Trophoblast cell (in vitro differentiated cells and primary cell): ENCODE results near the gene ARNT2.

Experiments
- DNase-seq, 2 donors: peaks; one replicate each; pipeline ENCODE4 v3.0.0-alpha.2; 2016
- H2AFZ ChIP-seq: 2 replicates; pipeline ENCODE4 v1.6.1; 2013; ENCODE audit warnings: low read length, moderate library complexity, mild to moderate bottlenecking; ENCODE audit not compliant: insufficient read depth, poor library complexity
- H2AK5ac ChIP-seq: 2 replicates; pipeline ENCODE4 v1.6.1; 2013; ENCODE audit warnings: mild to moderate bottlenecking, low read length
- H2BK120ac ChIP-seq: 2 replicates; pipeline ENCODE4 v1.6.1; 2013; ENCODE audit warnings: low read length, mild to moderate bottlenecking, moderate library complexity; ENCODE audit not compliant: insufficient read depth, poor library complexity
- H2BK12ac ChIP-seq: 2 replicates; pipeline ENCODE4 v1.6.1; 2013; ENCODE audit warnings: mild to moderate bottlenecking, low read length, moderate library complexity
- H2BK5ac ChIP-seq: 2 replicates; pipeline ENCODE4 v1.6.1; 2013; ENCODE audit warnings: low read length, low read depth, moderate library complexity, mild to moderate bottlenecking; ENCODE audit not compliant: poor library complexity
- H3K14ac ChIP-seq: 2 replicates; pipeline ENCODE4 v1.6.1; 2013; ENCODE audit warnings: mild to moderate bottlenecking, low read length
- H3K18ac ChIP-seq: 2 replicates; pipeline ENCODE4 v1.6.1; 2013; ENCODE audit warnings: mild to moderate bottlenecking, low read length
- H3K23ac ChIP-seq: 2 replicates; pipeline ENCODE4 v1.6.1; 2013; ENCODE audit warnings: low read length
- H3K27ac ChIP-seq: 2 replicates; pipeline ENCODE4 v1.5.1; 2013; ENCODE audit warnings: low read depth, mild to moderate bottlenecking, inconsistent platforms, low read length, moderate library complexity
- H3K27me3 ChIP-seq: 2 replicates; pipeline ENCODE4 v1.6.1; 2013; ENCODE audit warnings: inconsistent platforms, mild to moderate bottlenecking, low read length, moderate library complexity; ENCODE audit not compliant: insufficient read depth
- H3K36me3 ChIP-seq, 2 experiments: 1 replicate in 1 of 2; 2 replicates in 1 of 2; pipeline ENCODE4 v1.6.1; 2013; ENCODE audit warnings: low read length in 2 of 2, mild to moderate bottlenecking in 2 of 2, moderate library complexity in 1 of 2; ENCODE audit not compliant: insufficient read depth in 2 of 2, control insufficient read depth in 1 of 2
- H3K4ac ChIP-seq: 2 replicates; pipeline ENCODE4 v1.6.1; 2013; ENCODE audit warnings: low read depth, mild to moderate bottlenecking, low read length, moderate library complexity
- H3K4me1 ChIP-seq, 2 experiments: 1 replicate in 1 of 2; 2 replicates in 1 of 2; pipeline ENCODE4 v1.6.1; 2013; ENCODE audit warnings: low read length in 2 of 2, mild to moderate bottlenecking in 2 of 2, moderate library complexity in 1 of 2; ENCODE audit not compliant: insufficient read depth in 2 of 2, control insufficient read depth in 1 of 2
- H3K4me2 ChIP-seq: 2 replicates; pipeline ENCODE4 v1.6.1; 2013; ENCODE audit warnings: inconsistent platforms, mild to moderate bottlenecking, low read length, moderate library complexity
- H3K4me3 ChIP-seq: 2 replicates; pipeline ENCODE4 v1.5.1; 2013; ENCODE audit warnings: mild to moderate bottlenecking, low read depth, low read length, inconsistent platforms
- H3K79me1 ChIP-seq: one replicate; pipeline ENCODE4 v1.6.1; 2013; ENCODE audit warnings: low read length
- H3K79me2 ChIP-seq: 2 replicates; pipeline ENCODE4 v1.6.1; 2013; ENCODE audit warnings: low read length, mild to moderate bottlenecking; ENCODE audit not compliant: control insufficient read depth, insufficient read depth, poor library complexity
- H3K9ac ChIP-seq: 2 replicates; pipeline ENCODE4 v1.6.1; 2013; ENCODE audit warnings: mild to moderate bottlenecking, low read length
- H3K9me3 ChIP-seq: 2 replicates; pipeline ENCODE4 v1.6.1; 2013; ENCODE audit warnings: low read depth, mild to moderate bottlenecking, control low read depth, inconsistent platforms, low read length; ENCODE audit not compliant: insufficient read depth
- H4K12ac ChIP-seq: 2 replicates; pipeline ENCODE4 v1.6.1; 2013; ENCODE audit warnings: low read depth, mild to moderate bottlenecking, low read length, moderate library complexity
- H4K8ac ChIP-seq: 2 replicates; pipeline ENCODE4 v1.6.1; 2013; ENCODE audit warnings: low read depth, mild to moderate bottlenecking, low read length, moderate library complexity
- H4K91ac ChIP-seq: one replicate; pipeline ENCODE4 v1.6.1; 2013; ENCODE audit warnings: low read depth, mild to moderate bottlenecking, low read length, moderate library complexity
- WGBS: extraction: QIAGEN DNeasy Blood & Tissue Kit; methylation state at CpG from one replicate; pipeline ENCODE4 v1.1.7; 2013; ENCODE audit warnings: missing lambda C conversion rate; ENCODE audit not compliant: insufficient read length, insufficient coverage; ENCODE audit errors: extremely low coverage; 5-methylcytosine and 5-hydroxymethylcytosine counted together

Gene ARNT2

DNA sequence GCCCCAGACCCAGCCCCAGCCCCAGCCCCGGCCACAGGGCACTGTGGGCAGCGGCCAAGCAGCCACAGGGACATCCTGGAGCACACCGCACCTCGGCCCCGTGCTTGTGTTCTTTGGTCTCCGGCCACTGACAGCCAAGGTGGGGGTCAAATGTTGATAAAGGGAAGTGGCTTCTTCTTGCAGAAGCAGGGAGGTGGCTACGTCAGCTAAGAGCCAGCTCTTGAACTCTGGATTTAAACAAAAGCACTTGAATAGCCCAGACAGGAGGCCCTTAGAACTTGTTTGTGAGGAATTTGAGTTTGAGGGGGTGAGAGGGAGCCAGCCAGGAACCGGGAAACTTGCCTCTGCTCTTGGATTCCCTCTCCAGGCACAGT is 155.1 kb downstream of the ARNT2 start:
- no peaks in the 10 kb centered on the region for H3K79me1 ChIP-seq
- H4K91ac ChIP-seq = no peak overlapping the region
- H2BK120ac ChIP-seq = no peak overlapping the region
- no peaks in the 10 kb centered on the region for H3K79me2 ChIP-seq
- no peak for DNase-seq
- H3K4me2 ChIP-seq = no peak overlapping the region
- H3K27me3 ChIP-seq = no peaks in the 10 kb centered on the region
- no peak overlapping the region for H4K12ac ChIP-seq
- H2BK5ac ChIP-seq = no peak overlapping the region
- H2AK5ac ChIP-seq = no peak overlapping the region
- H3K36me3 ChIP-seq = no peaks in the 10 kb centered on the region
- H3K9ac ChIP-seq = no peak overlapping the region
- no peak overlapping the region for H3K23ac ChIP-seq
- peaks cover 0 to 7% of the 10 kb centered on the region in 2 experiments for H3K4me1 ChIP-seq
- no peak overlapping the region for H2AFZ ChIP-seq
- H3K14ac ChIP-seq = no peak overlapping the region
- H3K4me3 ChIP-seq = no peak overlapping the region
- no peak overlapping the region for H2BK12ac ChIP-seq
- H4K8ac ChIP-seq = no peak overlapping the region
- H3K18ac ChIP-seq = no peak overlapping the region
- no peak overlapping the region for H3K4ac ChIP-seq
- H3K27ac ChIP-seq = no peak overlapping the region
- H3K9me3 ChIP-seq = no peaks in the 10 kb centered on the region
- no CpG with 5 or more reads among the region's 8 CpGs for WGBS

- Histone ChIP-seq H3K4ac (no peak overlapping the region), H3K27ac (no peak overlapping the region), H4K12ac (no peak overlapping the region), H3K9ac (no peak overlapping the region), H3K79me1 (no peaks in the 10 kb centered on the region), H2BK120ac (no peak overlapping the region), H3K4me3 (no peak overlapping the region), H2BK5ac (no peak overlapping the region), H2BK12ac (no peak overlapping the region), H3K14ac (no peak overlapping the region), H3K18ac (no peak overlapping the region), H4K91ac (no peak overlapping the region), H3K27me3 (no peaks in the 10 kb centered on the region), H3K4me1 (peaks cover 0 to 7% of the 10 kb centered on the region in 2 experiments), H4K8ac (no peak overlapping the region), H3K79me2 (no peaks in the 10 kb centered on the region), H3K4me2 (no peak overlapping the region), H2AK5ac (no peak overlapping the region), H2AFZ (no peak overlapping the region), H3K23ac (no peak overlapping the region), H3K36me3 (no peaks in the 10 kb centered on the region), H3K9me3 (no peaks in the 10 kb centered on the region)
- WGBS = no CpG with 5 or more reads among the region's 6 CpGs
- DNase-seq = no peak
These were observed 155.6 kb downstream of the ARNT2 start for GRCh38 chr15:80559761-80560160.

GRCh38 chr15:80560601-80561400 is 156.6 kb downstream of the ARNT2 start:
- H4K12ac ChIP-seq = no peak overlapping the region
- H3K23ac ChIP-seq = no peak overlapping the region
- H3K4me3 ChIP-seq = no peak overlapping the region
- no peak overlapping the region for H2BK5ac ChIP-seq
- no peaks in the 10 kb centered on the region for H3K27me3 ChIP-seq
- no peak for DNase-seq
- H3K4me2 ChIP-seq = no peak overlapping the region
- no peak overlapping the region for H4K8ac ChIP-seq
- H3K79me1 ChIP-seq = no peaks in the 10 kb centered on the region
- no peak overlapping the region for H2AK5ac ChIP-seq
- no peak overlapping the region for H3K27ac ChIP-seq
- no peak overlapping the region for H3K14ac ChIP-seq
- no peak overlapping the region for H2AFZ ChIP-seq
- H2BK12ac ChIP-seq = no peak overlapping the region
- no peak overlapping the region for H3K9ac ChIP-seq
- WGBS = no CpG with 5 or more reads among the region's 10 CpGs
- no peaks in the 10 kb centered on the region for H3K79me2 ChIP-seq
- H3K4me1 ChIP-seq = peaks cover 0 to 7% of the 10 kb centered on the region in 2 experiments
- no peak overlapping the region for H3K4ac ChIP-seq
- H3K9me3 ChIP-seq = no peaks in the 10 kb centered on the region
- no peak overlapping the region for H4K91ac ChIP-seq
- H3K36me3 ChIP-seq = no peaks in the 10 kb centered on the region
- H3K18ac ChIP-seq = no peak overlapping the region
- H2BK120ac ChIP-seq = no peak overlapping the region

DNA sequence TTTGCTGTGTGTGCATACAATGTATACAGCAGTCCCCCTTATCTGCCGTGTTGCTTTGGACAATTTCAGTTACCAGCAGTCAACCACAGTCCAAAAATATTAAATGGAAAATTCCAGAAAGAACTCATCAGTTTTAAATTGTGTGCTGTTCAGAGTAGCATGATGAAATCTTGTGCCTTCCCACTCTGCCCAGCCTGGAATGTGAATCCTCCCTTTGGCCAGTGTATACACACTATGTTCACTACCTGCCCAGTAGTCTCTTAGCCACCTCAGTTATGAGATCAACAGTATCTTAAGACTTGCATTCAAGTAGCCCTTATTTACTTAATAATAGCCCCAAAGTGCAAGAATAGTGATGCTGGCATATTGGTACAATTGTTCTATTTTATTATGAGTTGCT is 157.3 kb downstream of the ARNT2 start:
- DNase-seq = no peak
- Histone ChIP-seq H3K18ac (no peak overlapping the region), H2AFZ (no peak overlapping the region), H3K79me1 (no peaks in the 10 kb centered on the region), H2BK12ac (no peak overlapping the region), H3K36me3 (no peaks in the 10 kb centered on the region), H4K91ac (no peak overlapping the region), H3K23ac (no peak overlapping the region), H3K4me2 (no peak overlapping the region), H3K27me3 (no peaks in the 10 kb centered on the region), H3K9me3 (no peaks in the 10 kb centered on the region), H4K8ac (no peak overlapping the region), H3K27ac (no peak overlapping the region), H3K14ac (no peak overlapping the region), H2BK5ac (no peak overlapping the region), H2AK5ac (no peak overlapping the region), H2BK120ac (no peak overlapping the region), H4K12ac (no peak overlapping the region), H3K4me3 (no peak overlapping the region), H3K79me2 (no peaks in the 10 kb centered on the region), H3K4me1 (peaks cover 0 to 7% of the 10 kb centered on the region in 2 experiments), H3K4ac (no peak overlapping the region), H3K9ac (no peak overlapping the region)
- WGBS = no CpG with 5 or more reads among the region's 1 CpG
